VCaP (cell line): ENCODE measurements around the gene FOXR1.
"Not testable (repeated sequence)": the region's sequence is repeated elsewhere in the genome, so short reads cannot be mapped to it uniquely, and the experiment has no call there.

ENCODE experiments used
- H3K27ac ChIP-seq: fragments of 450-650 bp; 2 replicates; pipeline ENCODE4 v1.5.1; 2017
- TF ChIP-seq, protein P1 (sequence below): fragments of 450-650 bp; conservative IDR thresholded peaks from 2 replicates; pipeline ENCODE4 v1.5.1; 2017; ENCODE audit warnings: mild to moderate bottlenecking, moderate library complexity

Gene FOXR1

GRCh38 chr11:118956094-118956846 lies 15.3 kb upstream of the FOXR1 start, which contains the start of gene UPK2:
Gene UPK2 (plus strand): TSS chr11:118956298. CDS start chr11:118956351, 53 bp downstream.
- H3K27ac ChIP-seq = no peak within 1 kb of the TSS
- TF ChIP-seq, protein P1, sequence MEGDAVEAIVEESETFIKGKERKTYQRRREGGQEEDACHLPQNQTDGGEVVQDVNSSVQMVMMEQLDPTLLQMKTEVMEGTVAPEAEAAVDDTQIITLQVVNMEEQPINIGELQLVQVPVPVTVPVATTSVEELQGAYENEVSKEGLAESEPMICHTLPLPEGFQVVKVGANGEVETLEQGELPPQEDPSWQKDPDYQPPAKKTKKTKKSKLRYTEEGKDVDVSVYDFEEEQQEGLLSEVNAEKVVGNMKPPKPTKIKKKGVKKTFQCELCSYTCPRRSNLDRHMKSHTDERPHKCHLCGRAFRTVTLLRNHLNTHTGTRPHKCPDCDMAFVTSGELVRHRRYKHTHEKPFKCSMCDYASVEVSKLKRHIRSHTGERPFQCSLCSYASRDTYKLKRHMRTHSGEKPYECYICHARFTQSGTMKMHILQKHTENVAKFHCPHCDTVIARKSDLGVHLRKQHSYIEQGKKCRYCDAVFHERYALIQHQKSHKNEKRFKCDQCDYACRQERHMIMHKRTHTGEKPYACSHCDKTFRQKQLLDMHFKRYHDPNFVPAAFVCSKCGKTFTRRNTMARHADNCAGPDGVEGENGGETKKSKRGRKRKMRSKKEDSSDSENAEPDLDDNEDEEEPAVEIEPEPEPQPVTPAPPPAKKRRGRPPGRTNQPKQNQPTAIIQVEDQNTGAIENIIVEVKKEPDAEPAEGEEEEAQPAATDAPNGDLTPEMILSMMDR = peak; percentile 97

DNA sequence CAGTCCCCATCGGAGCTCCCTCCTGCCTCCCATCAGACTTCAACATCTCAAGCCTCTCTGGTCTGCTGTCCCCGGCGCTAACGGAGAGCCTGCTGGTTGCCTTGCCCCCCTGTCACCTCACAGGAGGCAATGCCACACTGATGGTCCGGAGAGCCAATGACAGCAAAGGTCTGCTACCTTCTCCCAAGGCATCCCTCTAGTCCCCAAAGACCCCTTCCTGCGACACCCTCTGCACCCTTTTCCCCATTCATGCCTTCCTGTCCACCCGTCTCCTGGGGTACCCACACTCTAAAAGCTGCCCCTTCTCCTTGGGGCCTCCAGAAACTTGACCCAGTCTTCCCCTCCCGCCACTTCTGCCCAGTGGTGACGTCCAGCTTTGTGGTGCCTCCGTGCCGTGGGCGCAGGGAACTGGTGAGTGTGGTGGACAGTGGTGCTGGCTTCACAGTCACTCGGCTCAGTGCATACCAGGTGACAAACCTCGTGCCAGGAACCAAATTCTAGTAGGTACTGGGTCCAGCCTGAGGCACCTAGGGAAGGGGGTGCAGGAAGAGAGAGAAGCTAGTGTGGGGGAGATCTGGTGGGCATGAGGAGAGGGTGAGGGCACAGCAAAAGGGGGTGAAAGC lies 14.6 kb upstream of the FOXR1 start:
- no peak overlapping the region for H3K27ac ChIP-seq
- TF ChIP-seq, protein P1 = no peak; the same call in none of the 2 replicates

GRCh38 chr11:118957549-118957948 lies 14.0 kb upstream of the FOXR1 start:
- no peak overlapping the region for H3K27ac ChIP-seq
- TF ChIP-seq, protein P1 = no peak

- TF ChIP-seq, protein P1 = no peak
Measured at GRCh38 chr11:118957968-118958367, 13.6 kb upstream of the FOXR1 start.

DNA sequence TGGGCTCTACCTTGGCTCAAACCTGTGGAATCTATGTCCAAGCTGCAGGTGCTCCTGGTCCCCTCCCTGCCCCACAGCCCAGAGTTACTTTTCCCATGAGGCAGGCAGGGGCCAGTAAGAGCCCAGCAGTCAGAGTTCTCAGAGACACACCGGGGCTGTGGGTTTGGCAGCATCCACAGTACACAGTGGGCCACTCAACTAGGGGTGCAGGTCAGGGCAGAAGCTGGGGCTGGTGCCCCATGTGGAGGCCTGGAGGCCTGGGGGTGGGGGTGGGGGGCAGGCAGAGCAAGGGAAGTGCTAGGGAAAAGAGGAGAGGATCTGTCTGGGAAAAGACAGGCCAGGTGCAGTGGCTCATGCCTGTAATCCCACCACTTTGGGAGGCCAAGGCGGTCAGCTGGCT lies 13.0 kb upstream of the FOXR1 start:
- H3K27ac ChIP-seq = no peak overlapping the region
- TF ChIP-seq, protein P1 = no peak

More at GRCh38 chr11:118957968-118958367, 13.6 kb upstream of the FOXR1 start:
- H3K27ac ChIP-seq = no peak overlapping the region

DNA sequence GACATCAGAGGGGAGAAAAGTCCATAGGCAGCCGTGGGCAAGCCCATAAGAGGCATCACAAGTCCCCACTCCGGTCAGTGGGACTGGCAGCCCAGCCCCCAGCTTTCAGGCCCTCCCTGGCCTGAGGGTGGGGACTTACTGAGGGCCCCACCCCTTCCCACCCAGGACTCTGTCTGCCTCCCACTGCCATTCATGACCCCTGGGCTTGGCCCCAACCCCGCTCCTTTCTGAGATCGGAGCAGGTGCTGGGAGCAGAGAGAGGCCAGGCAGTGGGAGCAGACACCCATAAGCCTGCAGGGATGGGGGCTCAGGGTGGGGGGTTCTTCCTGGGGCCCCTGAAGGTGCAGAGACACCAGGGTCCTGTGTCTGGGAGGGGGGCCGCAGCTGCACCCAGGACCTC lies 10.4 kb upstream of the FOXR1 start:
- H3K27ac ChIP-seq = no peak overlapping the region
- TF ChIP-seq, protein P1 = no peak

DNA sequence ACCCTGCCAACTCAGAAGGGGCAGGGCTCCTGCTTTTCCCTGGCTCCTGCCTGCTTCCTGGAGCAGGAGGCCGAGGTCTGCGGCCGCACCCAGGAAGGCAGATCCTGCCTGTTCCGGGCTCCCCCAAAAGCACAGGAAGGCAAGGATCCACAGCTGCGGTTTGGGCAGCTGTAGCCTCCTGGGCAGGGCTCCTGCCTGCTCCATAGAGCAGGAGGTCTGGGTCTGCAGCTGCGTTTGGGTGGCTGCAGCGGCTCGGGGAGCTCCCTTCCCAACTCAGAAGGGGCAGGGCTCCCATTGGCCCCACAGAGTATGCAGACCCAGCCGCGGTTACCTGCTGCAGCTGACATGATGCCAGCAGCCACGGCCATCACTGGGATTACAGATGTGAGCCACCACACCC lies 10.0 kb upstream of the FOXR1 start:
- TF ChIP-seq, protein P1 = no peak
- H3K27ac ChIP-seq = no peak overlapping the region

- H3K27ac ChIP-seq = not testable (repeated sequence)
Measured at GRCh38 chr11:118969508-118969907, 2.1 kb upstream of the FOXR1 start.
